Muscle layer of duodenum (tissue), 2 donors: Measurements from ENCODE around the gene MAD1L1.
"Not testable (repeated sequence)": the region's sequence is repeated elsewhere in the genome, so short reads cannot be mapped to it uniquely, and the experiment has no call there.

ENCODE experiments used
- H3K27ac ChIP-seq: one replicate; pipeline ENCODE4 v1.7.0; 2013; ENCODE audit warnings: mild to moderate bottlenecking, low read length
- H3K27me3 ChIP-seq: one replicate; pipeline ENCODE4 v1.7.0; 2013; ENCODE audit warnings: low read depth, mild to moderate bottlenecking, control low read depth, low read length
- H3K36me3 ChIP-seq, 2 donors: one replicate each; pipeline ENCODE4 v1.7.0; 2013; ENCODE audit warnings: low read length in 2 of 2, control low read depth in 1 of 2, mild to moderate bottlenecking in 1 of 2; ENCODE audit not compliant: insufficient read depth in 2 of 2, control insufficient read depth in 1 of 2
- H3K4me1 ChIP-seq, 2 donors: one replicate each; pipeline ENCODE4 v1.7.0; 2013; ENCODE audit warnings: low read length in 2 of 2, mild to moderate bottlenecking in 2 of 2, control low read depth in 1 of 2, moderate library complexity in 1 of 2; ENCODE audit not compliant: insufficient read depth in 2 of 2, control insufficient read depth in 1 of 2
- H3K4me3 ChIP-seq, 2 donors: one replicate each; pipeline ENCODE4 v1.7.0; 2013; ENCODE audit warnings: low read length in 2 of 2, low read depth in 1 of 2, mild to moderate bottlenecking in 1 of 2
- H3K9me3 ChIP-seq, 2 donors: one replicate each; pipeline ENCODE4 v1.7.0; 2013; ENCODE audit warnings: low read length in 2 of 2, control low read depth in 1 of 2, mild to moderate bottlenecking in 1 of 2; ENCODE audit not compliant: control insufficient read depth in 1 of 2
- donor health status: healthy.

MAD1L1 gene

DNA sequence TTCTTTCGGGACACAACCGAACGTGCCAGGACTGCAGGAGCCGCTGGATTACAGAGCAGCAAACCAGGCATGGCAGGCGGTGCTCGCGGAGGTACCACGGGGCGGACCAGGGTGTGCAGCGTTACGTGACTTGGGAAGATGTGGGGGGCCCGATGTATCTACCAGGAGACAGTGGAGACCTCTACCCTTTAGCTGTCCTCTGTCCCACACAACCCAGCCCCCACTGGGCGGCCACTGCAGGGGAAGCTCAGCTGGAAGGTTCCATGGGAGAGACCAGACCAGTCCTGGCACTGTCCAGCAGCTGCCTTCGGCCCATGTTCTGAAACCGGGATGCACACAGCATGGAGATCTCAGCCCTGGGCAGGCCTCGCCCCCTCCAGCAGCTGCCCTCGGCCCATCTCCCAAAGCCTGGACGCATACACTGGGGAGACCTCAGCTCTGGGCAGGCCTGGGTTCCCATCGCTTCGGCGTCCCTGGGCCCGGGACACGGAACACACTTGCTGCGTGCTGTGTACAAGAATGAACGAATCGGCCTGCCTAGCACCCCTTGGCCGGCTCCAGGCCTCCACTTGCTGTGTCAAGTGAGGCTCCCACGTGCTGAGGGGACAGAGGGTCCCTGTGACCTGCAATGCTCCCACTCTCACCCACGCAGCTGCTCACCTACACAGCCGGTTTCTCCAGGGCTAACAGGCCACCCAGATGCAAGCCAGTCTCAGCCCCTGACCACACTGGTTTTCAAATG, 385.3 kb downstream of the MAD1L1 start:
- H3K4me1 ChIP-seq, result no peaks in the 10 kb centered on the region
- H3K36me3 ChIP-seq, result no peaks in the 10 kb centered on the region
- H3K27ac ChIP-seq, result no peak overlapping the region
- H3K9me3 ChIP-seq, result no peaks in the 10 kb centered on the region
- no peak overlapping the region for H3K4me3 ChIP-seq
- no peaks in the 10 kb centered on the region for H3K27me3 ChIP-seq

DNA sequence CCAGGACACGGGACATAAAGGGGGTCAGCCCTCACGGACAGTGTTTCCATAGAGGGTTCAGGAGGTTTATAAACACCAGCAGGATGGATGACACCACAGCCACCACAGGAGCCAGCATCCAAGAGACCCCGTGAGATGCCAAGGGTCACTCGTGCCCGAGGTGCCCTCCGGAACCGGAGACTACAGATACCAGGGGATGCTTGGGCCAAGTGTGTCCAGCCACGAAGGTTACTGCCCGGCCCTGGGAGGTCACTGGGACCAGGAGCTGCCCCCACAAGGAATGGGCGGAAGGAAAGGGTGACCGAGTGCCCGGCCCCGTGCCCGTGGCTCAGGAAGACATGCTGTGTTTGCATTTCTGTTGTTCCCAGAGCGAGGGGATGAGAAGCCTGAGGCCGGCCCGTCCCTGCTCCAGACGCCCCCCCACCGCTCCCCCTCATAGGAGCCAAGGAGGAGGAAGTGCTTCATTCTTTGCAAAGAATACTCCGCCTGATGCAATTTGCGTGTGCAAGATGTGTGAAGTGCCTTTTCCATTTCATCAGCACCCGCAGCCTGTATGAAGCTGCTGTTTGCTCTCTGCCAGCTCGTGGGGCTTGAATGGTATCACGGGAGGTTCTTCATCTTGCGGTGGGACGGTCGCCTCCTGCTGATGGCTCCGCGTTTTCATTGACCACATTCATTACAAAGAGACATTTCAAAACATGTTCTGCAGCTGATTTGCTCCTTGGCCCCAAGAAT, 386.2 kb downstream of the MAD1L1 start:
- H3K4me1 ChIP-seq, result no peaks in the 10 kb centered on the region
- H3K36me3 ChIP-seq, result no peaks in the 10 kb centered on the region
- H3K27me3 ChIP-seq, result no peaks in the 10 kb centered on the region
- H3K4me3 ChIP-seq, result no peak overlapping the region
- no peak overlapping the region for H3K27ac ChIP-seq
- no peaks in the 10 kb centered on the region for H3K9me3 ChIP-seq

DNA sequence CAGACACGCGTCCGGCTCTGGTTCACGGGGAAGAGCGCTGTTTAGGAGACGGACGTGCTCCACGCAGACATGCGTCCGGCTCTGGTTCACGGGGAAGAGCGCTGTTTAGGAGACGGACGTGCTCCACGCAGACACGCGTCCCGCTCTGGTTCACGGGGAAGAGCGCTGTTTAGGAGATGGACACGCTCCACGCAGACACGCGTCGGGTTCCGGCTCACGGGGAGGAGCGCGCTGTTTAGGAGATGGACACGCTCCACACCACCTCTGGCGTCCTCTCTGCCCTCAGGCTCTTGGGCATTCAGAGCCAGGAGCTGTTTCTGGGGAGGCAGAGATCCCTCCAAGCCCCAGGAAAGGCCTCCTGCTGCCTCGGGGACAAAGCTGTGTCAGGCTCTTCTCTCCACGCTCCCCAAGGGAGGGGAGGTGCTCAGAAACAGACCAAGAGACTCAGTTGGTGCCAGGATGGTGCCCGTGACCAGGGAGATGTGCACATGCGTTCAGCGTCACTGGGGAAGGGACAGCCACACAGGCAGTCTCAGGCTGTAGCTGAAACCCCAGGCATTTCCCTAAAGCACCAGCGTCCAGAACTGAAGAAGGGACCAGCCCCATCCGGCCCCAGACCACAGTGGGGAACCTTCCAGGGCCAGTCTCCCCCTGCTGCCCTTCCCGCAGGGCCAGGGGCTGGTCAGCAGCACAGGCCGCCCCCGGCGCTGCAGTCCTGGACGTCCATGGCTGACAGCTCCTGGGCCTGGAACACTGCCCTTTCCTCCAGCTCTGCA, 387.0 kb downstream of the MAD1L1 start:
- Histone ChIP-seq H3K27ac (no peak overlapping the region), H3K4me3 (no peak overlapping the region), H3K9me3 (no peaks in the 10 kb centered on the region), H3K27me3 (no peaks in the 10 kb centered on the region), H3K4me1 (no peaks in the 10 kb centered on the region), H3K36me3 (no peaks in the 10 kb centered on the region)

DNA sequence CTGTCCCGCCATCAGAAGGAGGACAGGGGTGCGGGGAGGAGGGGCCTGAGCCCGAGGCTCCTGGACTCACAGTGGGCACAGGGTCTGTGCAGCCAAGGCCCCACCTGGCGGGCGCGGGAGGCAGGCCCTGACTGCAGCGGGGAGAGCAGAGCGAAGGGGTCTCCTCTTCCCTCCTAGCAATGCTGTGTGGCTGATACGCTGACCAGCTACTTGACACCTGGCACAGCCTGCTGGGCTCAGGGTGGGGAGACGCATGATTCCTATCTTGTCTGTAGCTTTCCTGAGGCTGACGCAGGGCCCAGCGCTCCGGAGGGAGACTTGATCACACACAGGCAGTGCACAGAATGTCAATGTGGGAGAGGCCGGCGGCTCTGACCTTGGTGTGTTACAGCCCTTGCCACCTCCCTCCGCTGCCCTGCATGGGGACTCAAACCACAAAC, 387.8 kb downstream of the MAD1L1 start:
- H3K27ac ChIP-seq, result no peak overlapping the region
- H3K4me1 ChIP-seq, result no peaks in the 10 kb centered on the region
- no peaks in the 10 kb centered on the region for H3K9me3 ChIP-seq
- no peaks in the 10 kb centered on the region for H3K36me3 ChIP-seq
- H3K4me3 ChIP-seq, result no peak overlapping the region
- no peaks in the 10 kb centered on the region for H3K27me3 ChIP-seq

DNA sequence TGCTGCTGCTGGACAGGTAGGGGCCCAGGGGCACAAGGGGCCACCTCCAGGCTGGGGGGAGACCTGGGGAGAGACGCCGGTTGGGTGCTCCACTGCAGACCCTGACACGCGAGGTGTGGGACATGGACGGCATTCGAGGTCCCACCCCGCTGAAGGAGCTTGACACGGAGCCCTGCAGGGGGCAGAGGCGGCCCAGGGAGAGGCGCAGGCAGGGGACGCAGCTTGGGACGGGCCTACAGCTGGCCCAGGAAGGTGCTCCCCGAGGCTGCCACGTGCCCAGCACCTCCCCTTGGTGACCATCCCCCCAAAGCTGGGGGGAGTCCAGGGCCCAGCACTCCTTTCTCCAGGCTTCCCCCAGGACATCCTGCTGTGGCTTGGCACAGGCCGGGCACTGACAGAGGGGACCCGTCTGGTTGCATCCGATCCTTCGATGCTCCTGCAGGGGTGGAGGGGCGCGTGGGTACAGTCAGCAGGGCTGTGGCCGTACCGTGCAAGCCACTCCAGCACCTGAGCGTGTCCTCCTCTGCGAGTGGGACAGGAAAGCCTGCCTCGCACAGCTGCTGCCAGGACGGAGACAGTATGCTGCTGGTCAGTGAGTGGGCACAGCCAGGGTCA, 388.3 kb downstream of the MAD1L1 start:
- H3K4me1 ChIP-seq, result no peaks in the 10 kb centered on the region
- H3K36me3 ChIP-seq, result no peaks in the 10 kb centered on the region
- no peaks in the 10 kb centered on the region for H3K9me3 ChIP-seq
- no peak overlapping the region for H3K4me3 ChIP-seq
- no peaks in the 10 kb centered on the region for H3K27me3 ChIP-seq
- no peak overlapping the region for H3K27ac ChIP-seq

DNA sequence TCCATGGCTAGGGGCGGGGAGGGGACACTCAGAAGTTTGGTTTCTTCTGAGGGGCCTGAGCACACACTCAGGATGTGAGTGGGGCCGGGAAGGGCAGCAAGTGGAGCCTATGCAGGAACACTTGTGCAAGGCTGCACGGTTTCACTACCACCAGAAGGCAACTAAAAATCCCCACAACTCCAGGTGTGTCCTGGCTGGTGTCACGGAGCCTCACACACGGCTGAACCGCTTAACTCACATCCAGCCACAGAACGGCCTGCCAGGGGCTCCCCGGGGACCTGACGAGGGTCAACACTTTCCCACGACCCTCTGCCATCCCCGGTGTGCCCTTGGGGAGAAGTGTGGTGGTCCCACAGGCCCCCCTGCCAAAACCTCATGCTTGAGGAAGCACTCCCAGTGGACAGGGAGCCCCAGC, 388.8 kb downstream of the MAD1L1 start:
- no peaks in the 10 kb centered on the region for H3K4me1 ChIP-seq
- no peak overlapping the region for H3K27ac ChIP-seq
- H3K36me3 ChIP-seq, result no peaks in the 10 kb centered on the region

DNA sequence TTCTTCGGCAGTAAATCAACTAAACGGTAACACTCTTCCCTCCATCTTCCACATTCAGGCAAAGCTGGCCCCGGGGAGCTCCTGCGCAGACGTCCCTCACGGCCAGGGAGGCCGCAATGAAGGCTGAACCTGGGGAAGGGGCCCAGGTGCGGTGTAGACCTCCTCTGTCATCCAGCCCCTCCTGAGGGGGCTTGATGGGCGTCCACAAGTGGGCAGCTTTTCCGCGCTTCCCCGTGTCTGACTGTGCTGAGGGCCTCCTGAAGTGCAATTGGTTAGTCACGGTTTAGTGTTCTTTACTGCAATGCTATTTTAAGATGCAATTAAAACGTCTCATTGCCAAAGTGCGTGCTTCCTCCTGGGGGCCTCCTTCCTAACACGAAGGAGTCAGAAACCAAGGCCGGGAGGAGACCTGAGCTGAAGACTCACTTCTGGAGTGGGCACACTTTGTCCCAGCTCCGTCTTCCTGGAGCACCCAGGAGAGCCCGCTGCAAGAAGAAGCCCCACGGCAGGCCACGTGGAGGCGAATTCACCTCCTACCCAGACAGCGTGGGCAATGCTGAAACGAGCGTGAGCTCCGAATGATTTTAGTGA, 389.4 kb downstream of the MAD1L1 start:
- H3K27ac ChIP-seq, result no peak overlapping the region
- no peaks in the 10 kb centered on the region for H3K27me3 ChIP-seq
- no peaks in the 10 kb centered on the region for H3K9me3 ChIP-seq
- H3K36me3 ChIP-seq, result no peaks in the 10 kb centered on the region
- H3K4me1 ChIP-seq, result no peaks in the 10 kb centered on the region
- H3K4me3 ChIP-seq, result no peak overlapping the region

More for the DNA sequence above, 388.8 kb downstream of the MAD1L1 start:
- Histone ChIP-seq H3K9me3 (no peaks in the 10 kb centered on the region), H3K4me3 (no peak overlapping the region), H3K27me3 (no peaks in the 10 kb centered on the region)

DNA sequence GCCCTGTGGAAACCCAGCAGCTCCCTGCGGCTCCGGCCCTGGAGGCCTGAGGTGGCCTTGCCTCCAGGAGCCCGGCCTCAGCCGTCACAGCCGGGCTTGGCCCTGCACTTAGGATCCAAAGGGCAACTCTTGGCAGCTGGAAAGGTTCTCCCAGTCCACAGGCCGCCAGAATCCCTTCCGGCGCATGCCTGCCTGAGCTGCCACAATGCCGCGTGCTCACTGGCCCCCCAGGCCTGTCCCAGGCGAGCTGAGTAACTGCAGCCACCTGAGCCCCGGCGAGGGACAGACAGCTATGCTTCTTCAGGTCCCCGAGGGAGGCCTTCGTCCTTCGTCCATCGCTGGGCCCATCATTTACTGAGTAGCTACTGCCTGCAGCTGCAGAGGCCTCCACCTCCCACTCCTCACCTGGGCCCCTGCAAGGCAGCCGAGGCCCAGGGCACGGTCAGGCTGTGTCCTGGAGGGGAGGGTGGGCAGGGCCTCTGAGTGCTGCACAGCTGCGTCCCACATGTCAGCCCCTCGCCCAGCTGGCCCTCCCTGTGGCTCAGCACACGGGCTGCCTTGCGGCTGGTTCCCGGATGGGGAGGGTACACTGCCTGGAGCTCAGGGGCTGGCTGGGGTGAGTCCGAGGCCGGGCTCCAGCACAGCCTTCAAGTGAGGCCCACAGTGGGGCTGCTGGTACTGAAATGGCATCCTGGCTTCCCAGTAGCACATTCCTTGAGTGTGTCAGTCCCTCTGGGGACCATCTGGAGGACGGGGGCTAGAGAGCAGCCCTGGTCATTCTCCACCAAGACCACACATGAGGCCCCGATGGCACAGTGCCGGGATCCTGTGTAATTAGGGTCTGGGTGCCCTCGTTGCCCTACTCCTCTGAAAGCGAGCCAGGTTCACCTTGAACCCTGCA, 390.2 kb downstream of the MAD1L1 start:
- H3K27ac ChIP-seq, result no peak overlapping the region
- no peaks in the 10 kb centered on the region for H3K9me3 ChIP-seq
- no peaks in the 10 kb centered on the region for H3K36me3 ChIP-seq
- no peaks in the 10 kb centered on the region for H3K27me3 ChIP-seq
- no peak overlapping the region for H3K4me3 ChIP-seq
- no peaks in the 10 kb centered on the region for H3K4me1 ChIP-seq

DNA sequence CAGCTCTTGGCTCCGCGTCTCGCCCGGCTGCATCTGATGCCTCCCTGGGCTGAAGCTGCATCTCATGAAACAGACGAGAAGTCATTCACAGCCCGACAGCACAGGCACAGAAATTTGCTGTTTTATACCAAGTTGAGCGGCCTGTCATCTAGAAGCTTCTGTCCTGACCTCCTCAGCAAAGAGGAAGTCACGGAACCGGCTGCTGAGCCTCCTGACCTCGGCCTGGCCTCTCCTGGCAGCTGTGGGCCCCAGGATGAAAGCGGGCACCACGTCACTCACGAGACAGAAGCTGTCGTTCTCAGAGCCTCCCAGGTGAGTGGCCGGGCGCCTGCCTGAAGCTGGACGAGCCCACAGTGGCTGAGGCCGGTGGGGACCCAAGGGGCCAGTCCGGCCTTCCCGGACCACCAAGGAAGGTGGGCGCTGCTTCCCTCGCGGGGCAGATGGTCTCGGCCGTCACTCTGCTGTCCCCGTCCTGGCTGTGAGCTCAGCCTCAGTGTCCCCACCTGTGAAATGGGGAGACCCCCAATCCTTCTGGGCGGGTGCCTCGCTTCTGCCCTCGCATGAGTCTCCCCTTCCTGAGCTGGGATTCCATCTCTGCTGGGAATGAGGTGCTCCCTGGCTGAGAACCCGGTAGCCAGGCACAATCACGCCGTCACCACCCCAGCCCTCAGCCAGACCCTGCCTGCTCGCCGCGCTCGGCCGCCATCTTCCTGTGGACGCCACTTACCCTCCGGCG, 391.3 kb downstream of the MAD1L1 start:
- not testable (repeated sequence) for H3K4me1 ChIP-seq, H3K27ac ChIP-seq, H3K36me3 ChIP-seq, H3K4me3 ChIP-seq, H3K27me3 ChIP-seq, H3K9me3 ChIP-seq

DNA sequence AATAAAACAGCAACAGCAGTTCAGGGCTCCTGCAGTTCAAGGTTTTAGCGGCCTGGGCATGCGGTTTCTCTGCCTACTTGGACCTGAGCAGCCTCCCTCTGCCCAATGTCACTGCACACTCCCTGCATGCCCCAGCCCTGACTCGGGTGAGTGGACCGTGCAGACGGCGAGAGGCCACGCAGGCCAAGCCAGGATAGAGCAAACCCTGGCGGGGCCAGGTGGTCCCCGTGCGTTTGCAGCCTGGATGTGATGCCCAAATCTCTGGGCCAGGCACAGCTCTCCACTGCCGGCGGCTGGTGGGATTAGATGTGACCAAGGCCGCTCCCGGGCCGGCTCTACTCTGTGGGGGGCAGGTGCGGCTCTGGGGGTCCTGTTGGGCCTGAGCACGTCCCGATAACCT, 392.0 kb downstream of the MAD1L1 start:
- H3K36me3 ChIP-seq, H3K9me3 ChIP-seq, H3K27me3 ChIP-seq, H3K27ac ChIP-seq, H3K4me1 ChIP-seq, H3K4me3 ChIP-seq: not testable (repeated sequence)
